ENCODE results near the gene OBI1. TPM values are rescaled to one million over a fixed set of nuclear protein-coding genes. Genes with fewer than 3 reads are reported as not detected.
A peak's percentile ranks its signal among the peaks of the same experiment; 100 is the strongest.
"Not testable (repeated sequence)": the region's sequence is repeated elsewhere in the genome, so short reads cannot be mapped to it uniquely, and the experiment has no call there.

The OBI1 gene
- total RNA-seq, 2 experiments from 2014 or later, result 16.0 to 17.7 TPM

GRCh38 chr13:78660495-78660857 lies 1.5 kb upstream of the OBI1 start:
- H3K36me3 Mint-ChIP-seq (ENCODE audit: low read depth), result peaks cover 10% of the 10 kb centered on the region
- no peaks in the 10 kb centered on the region for H3K27me3 Mint-ChIP-seq (ENCODE audit: low read depth)
- intact Hi-C loops (cut with micrococcal nuclease), result no loop called here
- peak overlapping the region; percentile 100 for H3K4me3 Mint-ChIP-seq
- H3K4me1 Mint-ChIP-seq (ENCODE audit: low read depth), result peaks cover 27% of the 10 kb centered on the region
- no peaks in the 10 kb centered on the region for H3K9me3 Mint-ChIP-seq
- CTCF ChIA-PET, result no interaction called here
- DNase-seq, result no peak
- peak overlapping the region; percentile 96 for H3K27ac Mint-ChIP-seq

DNA sequence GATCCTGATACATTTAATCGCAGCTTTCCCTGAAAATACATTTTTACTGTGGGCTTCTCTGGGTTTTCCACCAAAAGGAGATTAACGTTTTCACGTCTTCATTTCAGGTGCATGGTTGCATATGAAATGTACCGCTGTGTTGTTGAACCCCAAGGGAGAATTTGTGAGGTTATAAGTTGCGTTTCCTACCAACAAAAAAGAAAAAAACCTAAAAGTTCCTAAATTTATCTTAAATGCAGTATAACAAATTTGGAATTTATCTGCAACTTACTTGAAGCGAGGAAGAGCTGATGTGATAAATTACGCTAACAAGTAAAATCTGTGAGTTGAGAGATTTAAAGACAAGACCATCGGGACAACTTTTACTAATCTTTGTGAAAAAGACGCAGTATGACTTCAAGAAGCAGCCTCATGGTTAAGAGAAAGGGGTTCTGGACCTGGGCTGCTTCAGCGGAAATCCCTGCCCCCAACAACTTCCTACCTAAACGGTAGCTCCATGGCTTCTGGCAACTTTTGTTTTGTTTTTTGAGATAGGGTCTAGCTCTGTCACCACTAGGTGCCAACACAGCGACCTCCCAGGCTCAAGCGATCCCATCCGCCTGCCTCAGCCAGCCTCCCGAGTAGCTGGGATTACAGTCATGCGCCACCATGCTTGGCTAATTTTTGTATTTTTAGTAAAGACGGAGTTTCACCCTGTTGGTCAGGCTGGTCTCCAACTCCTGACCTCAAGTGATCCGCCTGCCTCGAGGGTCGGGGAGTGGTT lies 958 bp upstream of the OBI1 start:
- H3K36me3 Mint-ChIP-seq (ENCODE audit: low read depth), result peaks cover 13% of the 10 kb centered on the region
- H3K4me3 Mint-ChIP-seq, result peak overlapping the region; percentile 100
- peaks cover 33% of the 10 kb centered on the region for H3K4me1 Mint-ChIP-seq (ENCODE audit: low read depth)
- CTCF ChIA-PET, result interaction anchor here (0.6 kb wide), 1 partner anchor 24 kb away, joined by 3 read pairs; no protein-coding TSS in a partner anchor
- H3K27me3 Mint-ChIP-seq (ENCODE audit: low read depth), result no peaks in the 10 kb centered on the region
- peak overlapping the region; percentile 96 for H3K27ac Mint-ChIP-seq
- peak; percentile 29 for DNase-seq
- no peaks in the 10 kb centered on the region for H3K9me3 Mint-ChIP-seq
- intact Hi-C loops (cut with micrococcal nuclease), result loop anchor here (1.0 to 10.0 kb wide), 9 partner anchors 57 to 1635 kb away; partner anchors contain the start of genes FBXL3, NDFIP2, POU4F1 and RBM26

- CTCF ChIA-PET, result interaction anchor here (0.6 kb wide), 1 partner anchor 23 kb away, joined by 3 read pairs; no protein-coding TSS in a partner anchor
- no peaks in the 10 kb centered on the region for H3K9me3 Mint-ChIP-seq
- peaks cover 15% of the 10 kb centered on the region for H3K36me3 Mint-ChIP-seq (ENCODE audit: low read depth)
- peaks cover 35% of the 10 kb centered on the region for H3K4me1 Mint-ChIP-seq (ENCODE audit: low read depth)
- peak overlapping the region; percentile 100 for H3K4me3 Mint-ChIP-seq
- H3K27ac Mint-ChIP-seq, result peak overlapping the region; percentile 96
- intact Hi-C loops (cut with micrococcal nuclease), result loop anchor here (1.0 to 10.0 kb wide), 9 partner anchors 56 to 1635 kb away; partner anchors contain the start of genes FBXL3, NDFIP2, POU4F1 and RBM26
- DNase-seq, result no peak
- H3K27me3 Mint-ChIP-seq (ENCODE audit: low read depth), result no peaks in the 10 kb centered on the region
Observed at GRCh38 chr13:78659450-78659730, 435 bp upstream of the OBI1 start.

DNA sequence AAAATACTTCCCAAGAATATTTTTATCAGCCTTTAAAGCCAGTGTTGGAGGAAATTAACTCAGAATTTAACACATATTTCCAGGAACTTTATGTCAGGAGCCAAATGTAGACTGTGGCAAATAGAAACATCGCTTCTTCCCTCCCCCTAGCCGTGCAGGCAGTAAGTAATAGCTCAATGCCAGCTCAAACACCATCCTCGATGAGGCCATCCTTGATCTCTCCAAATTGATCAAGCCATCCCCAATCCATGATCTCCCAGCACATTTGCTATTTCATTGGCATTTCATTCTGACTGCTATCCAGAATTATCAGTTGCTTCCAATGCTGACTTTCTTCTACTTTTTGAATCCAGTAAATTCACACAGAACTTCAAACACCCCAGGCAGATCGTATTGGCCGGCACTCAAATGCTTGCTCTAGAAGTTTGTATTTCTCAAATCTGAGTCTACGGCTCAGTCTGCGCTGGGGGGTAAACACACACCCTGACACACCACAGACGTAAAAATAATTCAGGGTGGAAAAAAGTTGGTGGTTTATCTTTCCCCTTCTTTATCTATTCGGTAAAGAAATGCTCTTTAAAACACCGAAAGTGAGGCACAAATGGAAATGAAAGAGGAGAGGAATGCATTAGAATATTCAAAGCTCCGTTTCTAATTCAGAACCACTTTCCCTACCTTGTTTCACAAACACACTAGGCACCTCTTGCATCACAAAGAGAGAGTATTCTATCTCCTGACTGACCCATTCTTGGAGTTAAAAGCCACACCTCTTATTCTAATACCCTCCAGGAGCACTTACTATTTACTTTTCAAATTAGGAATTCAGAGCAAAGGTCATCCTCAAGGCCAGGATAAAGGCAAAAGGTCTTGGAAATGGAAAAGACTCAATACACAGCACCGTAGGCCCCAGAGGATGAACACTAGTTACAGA lies 991 bp downstream of the OBI1 start:
- Mint-ChIP-seq H3K4me3 (peak overlapping the region; percentile 100), H3K4me1 (ENCODE audit: low read depth) (peaks cover 35% of the 10 kb centered on the region), H3K27me3 (ENCODE audit: low read depth) (no peaks in the 10 kb centered on the region), H3K9me3 (no peaks in the 10 kb centered on the region), H3K36me3 (ENCODE audit: low read depth) (peaks cover 15% of the 10 kb centered on the region), H3K27ac (peak overlapping the region; percentile 96)
- no peak for DNase-seq
- intact Hi-C loops (cut with micrococcal nuclease), result loop anchor here (2.0 to 10.0 kb wide), 8 partner anchors 534 to 1633 kb away; partner anchors contain the start of genes FBXL3, NDFIP2 and RBM26
- CTCF ChIA-PET, result no interaction called here

GRCh38 chr13:78655906-78656305 lies 3.0 kb downstream of the OBI1 start:
- CTCF ChIA-PET, result interaction anchor here (0.6 kb wide), 1 partner anchor 18 kb away, joined by 3 read pairs; no protein-coding TSS in a partner anchor
- no peak overlapping the region for H3K4me3 Mint-ChIP-seq

DNA sequence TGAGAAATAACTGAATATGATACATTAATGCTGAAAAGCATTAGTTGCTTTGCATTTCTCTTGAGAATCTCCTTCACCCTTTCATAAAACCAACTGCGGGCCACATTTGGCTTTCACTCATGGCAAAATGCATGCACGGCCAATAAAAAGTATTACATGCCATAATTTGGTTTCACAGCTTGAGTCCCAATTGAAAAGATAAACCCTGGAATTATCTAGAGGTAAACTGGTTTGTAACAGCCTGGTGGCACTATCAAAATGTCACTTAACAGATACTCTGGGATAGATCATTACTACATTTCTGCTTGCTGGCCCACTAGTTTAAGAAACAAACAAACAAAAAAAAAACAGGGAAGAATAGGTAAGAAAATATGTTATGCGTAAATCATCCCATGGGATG lies 3.9 kb downstream of the OBI1 start:
- Mint-ChIP-seq H3K36me3 (ENCODE audit: low read depth) (peaks cover 15% of the 10 kb centered on the region), H3K4me1 (ENCODE audit: low read depth) (peaks cover 27% of the 10 kb centered on the region), H3K4me3 (no peak overlapping the region), H3K9me3 (no peaks in the 10 kb centered on the region), H3K27ac (no peak overlapping the region), H3K27me3 (ENCODE audit: low read depth) (no peaks in the 10 kb centered on the region)
- CTCF ChIA-PET, result interaction anchor here (0.6 kb wide), 2 partner anchors 19 to 33 kb away, joined by 3 read pairs; no protein-coding TSS in a partner anchor
- intact Hi-C loops (cut with micrococcal nuclease), result loop anchor here (5.0 to 10.0 kb wide), 6 partner anchors 537 to 1630 kb away; partner anchors contain the start of genes FBXL3 and NDFIP2
- no peak for DNase-seq

More at GRCh38 chr13:78655906-78656305, 3.0 kb downstream of the OBI1 start:
- no peak for DNase-seq
- peaks cover 15% of the 10 kb centered on the region for H3K36me3 Mint-ChIP-seq (ENCODE audit: low read depth)
- H3K27ac Mint-ChIP-seq, result no peak overlapping the region
- peaks cover 33% of the 10 kb centered on the region for H3K4me1 Mint-ChIP-seq (ENCODE audit: low read depth)
- no peaks in the 10 kb centered on the region for H3K9me3 Mint-ChIP-seq
- no peaks in the 10 kb centered on the region for H3K27me3 Mint-ChIP-seq (ENCODE audit: low read depth)
- intact Hi-C loops (cut with micrococcal nuclease), result loop anchor here (5.0 to 10.0 kb wide), 6 partner anchors 536 to 1631 kb away; partner anchors contain the start of genes FBXL3 and NDFIP2

DNA sequence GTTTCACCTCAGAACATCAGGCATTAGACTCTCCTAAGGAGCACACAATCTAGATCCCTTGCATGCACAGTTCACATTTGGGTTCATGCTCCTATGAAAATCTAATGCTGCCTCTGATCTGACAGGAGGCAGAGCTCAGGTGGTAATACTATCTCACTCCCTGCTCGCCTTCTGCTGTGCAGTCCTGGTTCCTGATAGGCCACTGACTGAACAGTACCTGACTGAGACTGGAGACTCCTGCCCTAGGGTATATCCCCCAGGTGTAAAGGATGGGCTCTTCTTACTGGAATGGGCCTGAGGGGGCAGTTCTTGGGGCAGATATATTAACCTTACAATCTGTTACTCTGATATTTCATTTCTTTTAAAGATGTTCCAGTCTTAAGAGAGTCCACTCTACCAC lies 6.3 kb downstream of the OBI1 start:
- Mint-ChIP-seq H3K4me1 (ENCODE audit: low read depth) (peaks cover 21% of the 10 kb centered on the region), H3K4me3 (no peak overlapping the region), H3K36me3 (ENCODE audit: low read depth) (peaks cover 12% of the 10 kb centered on the region), H3K9me3 (no peaks in the 10 kb centered on the region), H3K27ac (no peak overlapping the region), H3K27me3 (ENCODE audit: low read depth) (no peaks in the 10 kb centered on the region)
- CTCF ChIA-PET, result no interaction called here
- intact Hi-C loops (cut with micrococcal nuclease), result loop anchor here (10.0 kb wide), 4 partner anchors 628 to 1628 kb away; partner anchors contain the start of genes FBXL3 and NDFIP2
- DNase-seq, result no peak

- no peak for DNase-seq
- Mint-ChIP-seq H3K9me3 (no peaks in the 10 kb centered on the region), H3K27me3 (ENCODE audit: low read depth) (no peaks in the 10 kb centered on the region), H3K4me1 (ENCODE audit: low read depth) (peaks cover 19% of the 10 kb centered on the region), H3K4me3 (no peak overlapping the region), H3K27ac (no peak overlapping the region), H3K36me3 (ENCODE audit: low read depth) (peaks cover 7% of the 10 kb centered on the region)
- intact Hi-C loops (cut with micrococcal nuclease), result loop anchor here (10.0 kb wide), 4 partner anchors 626 to 1626 kb away; partner anchors contain the start of genes FBXL3 and NDFIP2
- CTCF ChIA-PET, result interaction anchor here (0.7 kb wide), 1 partner anchor 18 kb away, joined by 5 read pairs; no protein-coding TSS in a partner anchor
Observed at GRCh38 chr13:78650717-78651083, 8.3 kb downstream of the OBI1 start.

DNA sequence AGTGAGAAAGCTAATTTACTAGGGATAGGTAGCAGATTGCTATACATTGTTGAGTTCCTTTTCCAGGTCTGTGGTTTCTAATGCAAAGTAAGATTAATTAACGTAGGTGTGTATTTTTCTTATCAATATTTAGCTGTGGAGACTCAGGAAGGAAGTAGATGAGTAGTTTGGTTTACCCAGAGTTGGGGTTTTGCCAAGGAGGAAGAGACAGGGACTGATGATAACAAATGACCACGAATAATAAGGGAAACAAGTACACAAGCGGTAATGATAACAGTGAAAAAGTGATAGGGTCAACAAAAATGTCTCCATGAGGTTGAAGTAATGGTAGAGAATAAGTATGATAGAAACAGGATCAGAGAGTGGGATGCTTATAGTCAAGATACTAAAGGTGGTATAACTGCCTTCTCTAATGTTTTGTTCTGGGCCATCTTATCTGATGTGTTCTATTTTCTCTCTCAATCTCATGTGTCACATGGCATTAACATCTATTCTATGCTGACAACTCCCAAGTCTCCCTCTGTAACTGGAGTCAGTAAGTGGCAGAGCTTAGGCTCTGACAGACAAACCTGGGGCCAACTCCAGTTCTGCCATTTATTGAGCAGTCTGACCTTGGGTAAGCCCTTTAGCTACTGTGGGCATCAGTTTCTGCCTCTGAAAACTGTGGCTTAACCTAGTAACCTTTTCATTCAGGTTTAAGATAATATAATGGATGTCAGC lies 8.8 kb downstream of the OBI1 start:
- intact Hi-C loops (cut with micrococcal nuclease), result loop anchor here (10.0 kb wide), 4 partner anchors 625 to 1625 kb away; partner anchors contain the start of genes FBXL3 and NDFIP2
- Mint-ChIP-seq H3K36me3 (ENCODE audit: low read depth) (peaks cover 6% of the 10 kb centered on the region), H3K4me1 (ENCODE audit: low read depth) (peaks cover 13% of the 10 kb centered on the region), H3K4me3 (no peak overlapping the region), H3K27ac (no peak overlapping the region), H3K9me3 (no peaks in the 10 kb centered on the region), H3K27me3 (ENCODE audit: low read depth) (no peaks in the 10 kb centered on the region)
- no peak for DNase-seq
- CTCF ChIA-PET, result interaction anchor here (0.7 kb wide), 1 partner anchor 18 kb away, joined by 5 read pairs; no protein-coding TSS in a partner anchor

- DNase-seq; H3K4me3 Mint-ChIP-seq; intact Hi-C loops (cut with micrococcal nuclease); H3K27ac Mint-ChIP-seq; H3K27me3 Mint-ChIP-seq (ENCODE audit: low read depth); H3K9me3 Mint-ChIP-seq; H3K4me1 Mint-ChIP-seq (ENCODE audit: low read depth): not testable (repeated sequence)
- CTCF ChIA-PET, result interaction anchor here (0.5 kb wide), 1 partner anchor 526 kb away, joined by 3 read pairs; no protein-coding TSS in a partner anchor
- peaks cover 18% of the 10 kb centered on the region for H3K36me3 Mint-ChIP-seq (ENCODE audit: low read depth)
Observed at GRCh38 chr13:78647109-78647678, 11.8 kb downstream of the OBI1 start.

DNA sequence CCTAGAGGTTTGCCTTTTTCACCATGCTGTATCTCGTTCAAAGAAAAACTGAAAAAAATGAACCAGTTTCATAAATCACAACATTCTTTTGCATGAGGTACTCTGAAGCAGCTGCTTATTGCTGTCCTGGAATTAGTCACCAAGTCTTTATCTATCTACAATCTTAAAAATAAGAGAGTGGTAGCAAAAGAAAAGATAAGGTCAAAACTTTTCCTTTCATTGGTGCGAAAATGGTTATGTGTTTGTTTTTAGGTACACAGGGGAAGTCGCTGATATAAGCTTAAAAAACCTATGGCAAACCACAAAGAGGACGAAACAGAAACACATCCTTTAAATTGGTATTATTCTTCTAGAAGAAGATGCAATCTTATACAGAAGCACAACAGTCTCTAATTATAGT lies 20.7 kb downstream of the OBI1 start:
- CTCF ChIA-PET, result no interaction called here
- Mint-ChIP-seq H3K27me3 (ENCODE audit: low read depth) (no peaks in the 10 kb centered on the region), H3K27ac (no peak overlapping the region), H3K4me3 (no peak overlapping the region), H3K4me1 (ENCODE audit: low read depth) (no peaks in the 10 kb centered on the region), H3K9me3 (no peaks in the 10 kb centered on the region), H3K36me3 (ENCODE audit: low read depth) (peaks cover 63% of the 10 kb centered on the region)
- DNase-seq, result no peak
- intact Hi-C loops (cut with micrococcal nuclease), result no loop called here
